ENCODE results near the gene USP46. TPM values are rescaled to one million over a fixed set of nuclear protein-coding genes. Genes with fewer than 3 reads are reported as not detected.

Gene USP46
- total RNA-seq, 1 experiment from 2014 or later, result 49.0 TPM

DNA sequence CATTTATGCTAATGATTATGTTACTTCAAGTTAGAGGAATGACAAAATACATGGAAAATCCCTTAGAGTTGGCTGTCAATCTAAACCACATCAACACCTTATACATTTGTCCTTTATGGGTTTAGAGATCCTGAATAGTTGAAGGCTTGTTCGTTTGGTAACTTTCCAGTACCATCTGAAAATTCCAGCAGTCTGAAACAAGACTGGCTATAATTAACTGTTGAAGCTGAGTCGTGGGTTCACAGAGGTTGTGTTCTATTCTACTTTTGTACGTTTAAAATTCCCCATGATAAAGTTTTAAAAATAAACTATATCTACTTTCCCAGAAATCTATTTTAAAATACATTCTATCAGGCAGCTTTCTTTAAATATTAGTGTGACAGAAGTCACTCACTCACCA is 73.0 kb downstream of the USP46 start:
- no peak for DNase-seq
- Histone ChIP-seq H3K27me3 (no peaks in the 10 kb centered on the region), H3K27ac (no peak overlapping the region), H3K36me3 (no peaks in the 10 kb centered on the region), H3K4me1 (peaks cover 24% of the 10 kb centered on the region), H3K9me3 (replicated peaks) (no peaks in the 10 kb centered on the region), H3K4me3 (no peak overlapping the region)

DNA sequence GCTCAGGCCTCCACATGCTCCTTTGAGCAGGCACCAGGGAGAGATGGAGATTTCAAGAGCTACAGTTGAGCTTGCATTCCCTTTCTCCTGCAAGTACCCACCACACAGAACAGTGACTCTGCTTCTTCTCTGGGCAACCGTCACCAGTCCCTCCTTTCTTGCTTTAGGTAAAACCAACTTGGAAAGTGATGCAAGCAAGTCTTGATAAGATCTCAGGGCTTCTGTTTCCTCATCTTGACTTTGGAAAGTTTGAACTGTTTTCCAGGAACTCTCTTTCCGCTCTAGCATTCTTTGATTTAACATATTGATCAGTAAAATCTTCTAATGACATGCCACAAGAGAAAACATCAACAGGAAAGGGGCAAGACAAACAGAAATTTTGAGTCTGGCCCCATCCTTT is 73.7 kb downstream of the USP46 start:
- Histone ChIP-seq H3K36me3 (no peaks in the 10 kb centered on the region), H3K4me3 (no peak overlapping the region), H3K4me1 (peaks cover 24% of the 10 kb centered on the region), H3K9me3 (replicated peaks) (no peaks in the 10 kb centered on the region), H3K27ac (no peak overlapping the region), H3K27me3 (no peaks in the 10 kb centered on the region)
- peak in 1 of 2 experiments; percentile 28 for DNase-seq

DNA sequence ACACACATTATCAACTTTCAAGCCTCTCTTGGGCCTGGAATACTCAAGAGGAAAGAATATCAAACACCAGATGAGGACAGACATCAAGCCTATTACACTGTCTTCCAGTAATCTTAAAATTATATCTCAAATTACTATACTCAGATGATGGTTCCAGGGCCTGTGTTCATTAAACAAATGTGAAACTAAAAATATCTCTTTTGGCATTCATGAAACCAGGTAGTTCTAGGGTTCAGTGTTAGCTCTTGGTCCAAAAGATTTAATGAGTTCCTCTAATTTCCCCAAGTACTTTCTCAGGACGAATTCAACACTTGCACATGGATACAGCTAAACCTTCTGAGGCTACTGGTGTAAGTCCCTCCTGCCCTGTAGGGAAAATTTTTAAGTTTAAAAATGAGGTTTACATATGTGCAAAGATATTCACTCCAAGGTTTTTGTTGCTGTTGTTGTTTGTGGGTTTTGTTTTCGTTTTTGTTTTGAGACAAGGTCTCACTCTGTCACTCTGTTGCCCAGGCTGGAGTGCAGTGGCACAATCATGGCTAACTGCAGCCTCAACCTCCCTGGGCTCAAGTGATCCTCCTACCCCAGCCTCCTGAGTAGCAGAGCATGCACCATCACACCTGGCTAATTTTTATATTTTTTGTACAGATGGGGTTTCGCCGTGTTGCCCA is 79.4 kb downstream of the USP46 start:
- Histone ChIP-seq H3K4me3 (no peak overlapping the region), H3K9me3 (replicated peaks) (no peaks in the 10 kb centered on the region)

DNA sequence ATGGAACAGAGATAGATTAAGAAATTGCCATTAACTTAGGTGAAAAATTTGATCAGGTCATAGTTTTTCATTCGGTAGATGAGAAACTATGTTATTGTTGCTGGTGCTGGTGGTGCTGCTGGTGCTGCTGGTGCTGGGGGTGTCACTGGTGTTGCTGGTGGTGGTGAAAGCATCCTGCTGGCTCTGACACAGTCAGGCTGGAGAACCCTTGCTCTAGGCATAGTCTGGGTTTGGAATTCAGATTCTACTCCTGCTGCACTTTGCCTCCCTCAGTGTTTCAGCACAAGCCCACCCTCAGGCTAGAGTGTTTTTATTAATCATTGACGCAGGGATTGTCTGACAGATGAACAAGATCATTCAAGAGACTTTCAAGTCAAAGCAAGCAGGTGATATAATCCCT is 80.2 kb downstream of the USP46 start:
- Histone ChIP-seq H3K4me1 (peaks cover 5% of the 10 kb centered on the region; the same call in 1 of the 2 replicates), H3K27ac (no peak overlapping the region), H3K4me3 (no peak overlapping the region), H3K36me3 (no peaks in the 10 kb centered on the region), H3K9me3 (replicated peaks) (no peaks in the 10 kb centered on the region), H3K27me3 (no peaks in the 10 kb centered on the region)
- no peak for DNase-seq

More for the DNA sequence above, 79.4 kb downstream of the USP46 start:
- DNase-seq, result no peak
- Histone ChIP-seq H3K4me1 (no peaks in the 10 kb centered on the region), H3K36me3 (no peaks in the 10 kb centered on the region), H3K27ac (no peak overlapping the region), H3K27me3 (no peaks in the 10 kb centered on the region)

DNA sequence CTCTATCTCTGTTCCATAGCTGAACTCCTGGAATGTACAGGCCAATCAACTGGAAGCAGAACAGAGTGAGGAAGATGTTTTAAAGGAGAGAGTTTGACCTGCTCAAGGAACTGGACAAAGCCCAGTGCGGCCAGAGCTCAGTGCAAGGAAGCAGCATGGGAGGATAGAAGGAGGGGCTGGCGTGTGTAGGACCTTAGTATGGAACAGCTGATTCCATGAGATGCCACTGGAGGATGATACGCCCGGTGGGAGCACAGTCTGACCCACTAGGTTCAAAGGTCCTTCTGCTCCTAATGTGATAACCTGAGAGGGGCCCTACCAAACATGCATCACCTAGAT is 81.5 kb downstream of the USP46 start:
- Histone ChIP-seq H3K4me1 (peaks cover 13% of the 10 kb centered on the region; the same call in 1 of the 2 replicates), H3K27me3 (no peaks in the 10 kb centered on the region), H3K4me3 (no peak overlapping the region), H3K9me3 (replicated peaks) (no peaks in the 10 kb centered on the region), H3K27ac (no peak overlapping the region), H3K36me3 (no peaks in the 10 kb centered on the region)
- DNase-seq, result no peak

DNA sequence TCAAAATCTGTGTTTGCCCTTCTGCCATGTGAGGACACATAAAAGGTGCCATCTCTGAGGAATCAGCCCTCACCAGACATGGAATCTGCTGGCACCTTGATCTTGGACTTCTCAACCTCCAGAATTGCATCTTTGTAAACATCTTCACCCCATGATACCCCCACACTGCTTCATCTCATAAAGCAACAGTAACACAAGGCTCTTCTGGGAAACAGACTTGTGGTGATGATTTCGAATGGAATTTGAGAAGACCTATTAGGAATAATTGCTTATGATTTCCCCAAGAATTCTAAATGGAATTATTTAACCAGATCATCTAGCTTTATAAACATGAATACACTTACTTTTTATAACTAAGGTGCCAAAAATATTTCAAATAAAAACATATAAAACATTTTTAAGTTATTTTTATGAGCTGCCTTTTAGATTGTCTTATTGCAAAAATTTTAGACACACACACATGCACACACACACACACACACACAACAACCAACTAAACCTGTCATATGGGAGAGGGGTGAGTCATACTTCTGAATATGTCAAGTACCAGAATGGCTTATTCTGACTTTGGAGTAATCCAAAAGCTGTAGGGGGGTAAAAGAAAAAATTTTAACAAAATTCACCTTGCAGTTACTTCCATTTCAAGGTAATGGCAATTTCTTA is 82.0 kb downstream of the USP46 start:
- DNase-seq, result no peak
- peaks cover 13% of the 10 kb centered on the region; the same call in 1 of the 2 replicates for H3K4me1 ChIP-seq

DNA sequence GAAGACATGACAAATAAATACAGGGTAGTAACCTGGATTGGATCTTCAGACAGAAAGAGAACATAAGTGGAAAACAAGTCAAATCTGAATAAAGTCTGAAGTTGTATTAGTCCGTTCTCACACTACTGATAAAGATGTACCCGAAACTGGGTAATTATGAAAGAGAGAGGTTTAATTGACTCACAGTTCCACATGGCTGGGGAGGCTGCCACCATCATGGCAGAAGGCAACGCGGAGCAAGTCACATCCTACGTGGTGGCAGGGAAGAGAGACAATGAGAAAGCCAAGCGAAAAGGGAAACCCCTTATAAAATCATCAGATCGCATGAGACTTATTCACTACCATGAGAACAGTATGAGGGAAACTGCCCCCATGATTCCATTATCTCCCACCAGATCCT is 82.8 kb downstream of the USP46 start:
- H3K4me3 ChIP-seq, result no peak overlapping the region
- H3K27me3 ChIP-seq, result no peaks in the 10 kb centered on the region
- no peak overlapping the region for H3K27ac ChIP-seq
- no peak for DNase-seq
- peaks cover 13% of the 10 kb centered on the region; the same call in 1 of the 2 replicates for H3K4me1 ChIP-seq
- no peaks in the 10 kb centered on the region for H3K36me3 ChIP-seq
- H3K9me3 ChIP-seq (replicated peaks), result no peaks in the 10 kb centered on the region

More for the DNA sequence above, 82.0 kb downstream of the USP46 start:
- Histone ChIP-seq H3K27me3 (no peaks in the 10 kb centered on the region), H3K36me3 (no peaks in the 10 kb centered on the region), H3K9me3 (replicated peaks) (no peaks in the 10 kb centered on the region), H3K27ac (no peak overlapping the region), H3K4me3 (no peak overlapping the region)

DNA sequence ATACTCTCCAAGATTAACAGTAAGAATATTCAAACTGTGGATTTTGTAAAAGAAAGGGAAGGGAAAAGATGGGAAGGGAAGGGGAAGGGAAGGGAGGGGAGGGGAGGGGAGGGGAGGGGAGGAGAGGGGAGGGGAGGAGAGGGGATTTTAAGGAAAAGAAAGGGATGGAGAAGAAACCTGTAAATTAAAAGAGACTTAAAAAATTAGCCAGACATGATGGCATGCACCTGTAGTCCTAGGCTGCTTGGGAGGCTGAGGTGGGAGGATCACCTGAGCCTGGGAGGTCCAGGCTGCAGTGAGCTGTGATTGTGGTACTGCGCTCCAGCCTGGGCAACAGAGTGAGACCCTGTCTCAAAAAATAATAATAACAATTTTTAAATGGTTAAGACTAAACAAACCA is 83.7 kb downstream of the USP46 start:
- DNase-seq, result no peak
- Histone ChIP-seq H3K4me3 (no peak overlapping the region), H3K4me1 (peaks cover 13% of the 10 kb centered on the region; the same call in 1 of the 2 replicates), H3K27ac (no peak overlapping the region), H3K36me3 (no peaks in the 10 kb centered on the region), H3K9me3 (replicated peaks) (no peaks in the 10 kb centered on the region), H3K27me3 (no peaks in the 10 kb centered on the region)

DNA sequence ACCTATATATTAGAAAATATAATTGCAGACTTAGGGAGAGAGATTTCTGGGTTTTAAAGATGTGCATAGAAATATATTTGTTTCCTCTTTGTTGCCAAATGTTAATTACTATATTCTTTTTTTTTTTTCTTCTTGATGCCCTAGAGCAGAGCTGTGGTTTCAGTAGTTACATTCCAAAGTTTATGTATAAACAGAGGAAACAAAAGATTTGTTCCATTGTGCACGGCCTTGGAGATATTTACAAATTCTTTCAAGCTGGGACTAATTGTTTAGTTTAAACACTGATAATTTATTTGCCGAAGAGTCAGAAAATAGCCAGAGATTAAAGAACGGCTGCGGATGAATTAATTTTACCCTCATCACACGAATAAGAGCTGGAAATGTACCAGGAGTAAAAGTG is 85.1 kb downstream of the USP46 start:
- no peak overlapping the region for H3K27ac ChIP-seq
- no peak for DNase-seq
- no peaks in the 10 kb centered on the region for H3K36me3 ChIP-seq

DNA sequence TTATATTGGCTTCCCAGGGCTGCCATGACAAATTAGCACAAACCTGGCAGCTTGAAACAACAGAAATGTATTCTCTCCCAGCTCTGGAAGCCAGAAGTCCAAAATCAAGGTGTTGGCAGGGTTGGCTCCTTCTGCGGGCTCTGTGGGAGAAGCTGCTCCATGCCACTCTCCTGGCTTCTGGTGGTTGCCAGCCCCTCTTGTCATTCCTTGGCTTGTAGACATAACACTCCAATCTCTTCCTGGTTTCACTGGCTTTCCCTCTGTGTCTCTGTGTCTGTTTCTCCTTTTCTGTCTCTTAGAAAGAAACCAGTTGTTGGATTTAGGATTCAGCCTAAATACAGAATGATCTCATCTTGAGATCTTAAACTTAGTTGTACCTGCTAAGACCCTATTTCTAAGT is 85.5 kb downstream of the USP46 start:
- no peaks in the 10 kb centered on the region for H3K36me3 ChIP-seq
- no peak overlapping the region for H3K4me3 ChIP-seq
- peaks cover 23% of the 10 kb centered on the region for H3K4me1 ChIP-seq
- H3K9me3 ChIP-seq (replicated peaks), result no peaks in the 10 kb centered on the region
- no peak overlapping the region for H3K27ac ChIP-seq
- H3K27me3 ChIP-seq, result no peaks in the 10 kb centered on the region
- DNase-seq, result no peak

More for the DNA sequence above, 85.1 kb downstream of the USP46 start:
- H3K27me3 ChIP-seq, result no peaks in the 10 kb centered on the region
- no peak overlapping the region for H3K4me3 ChIP-seq
- no peaks in the 10 kb centered on the region for H3K9me3 ChIP-seq (replicated peaks)
- H3K4me1 ChIP-seq, result peaks cover 18% of the 10 kb centered on the region

DNA sequence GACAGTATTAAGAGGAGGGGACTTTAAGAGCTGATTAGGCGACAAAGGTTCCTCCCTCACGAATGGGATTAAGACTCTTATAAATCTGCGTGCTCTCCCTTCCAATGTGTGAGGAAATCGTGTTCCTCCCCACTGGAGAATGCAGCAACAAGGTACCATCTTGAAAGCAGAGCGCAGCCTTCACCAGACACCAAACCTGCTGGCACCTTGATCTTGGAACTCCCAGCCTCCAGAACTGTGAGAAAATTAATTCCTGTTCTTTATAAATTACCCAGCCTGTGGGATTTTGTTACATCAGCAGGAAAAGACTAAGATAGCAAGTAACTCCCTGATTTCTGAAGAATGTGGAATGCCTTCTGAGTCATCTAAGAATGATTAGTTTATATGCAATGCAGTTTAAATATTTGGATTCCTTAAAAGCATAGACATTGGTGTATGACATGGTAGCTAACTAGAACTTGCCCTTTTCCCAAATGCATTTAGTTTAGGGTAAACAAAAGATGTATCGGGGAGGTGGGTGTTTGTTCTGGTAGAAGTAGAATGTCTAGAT is 86.1 kb downstream of the USP46 start:
- no peaks in the 10 kb centered on the region for H3K27me3 ChIP-seq
- DNase-seq, result no peak
- no peaks in the 10 kb centered on the region for H3K9me3 ChIP-seq (replicated peaks)
- H3K4me1 ChIP-seq, result peaks cover 28% of the 10 kb centered on the region
- no peak overlapping the region for H3K27ac ChIP-seq
- no peak overlapping the region for H3K4me3 ChIP-seq
- no peaks in the 10 kb centered on the region for H3K36me3 ChIP-seq

DNA sequence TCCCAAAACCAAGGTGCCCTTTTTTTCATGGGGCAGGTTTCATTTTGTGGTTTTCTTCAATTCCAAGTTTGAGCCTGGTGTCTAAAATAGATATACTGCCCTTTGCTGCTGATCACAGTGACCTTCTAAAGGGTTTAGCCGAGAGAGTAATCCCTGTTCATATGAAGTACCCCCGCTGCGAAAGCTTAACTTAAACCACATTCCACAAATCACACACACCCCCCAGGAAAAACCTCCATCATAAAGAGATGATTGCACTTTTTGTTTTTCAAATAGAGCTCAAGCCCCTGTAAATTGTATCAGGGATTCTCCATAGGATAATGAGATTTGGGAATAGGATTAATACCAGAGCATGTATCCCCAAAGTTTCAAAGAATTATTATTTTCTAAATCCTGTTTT is 90.8 kb downstream of the USP46 start:
- H3K27me3 ChIP-seq, result no peaks in the 10 kb centered on the region
- H3K9me3 ChIP-seq (replicated peaks), result no peaks in the 10 kb centered on the region
- H3K4me3 ChIP-seq, result peak overlapping the region; percentile 26
- no peak overlapping the region; the same call in 1 of the 2 replicates for H3K27ac ChIP-seq
- no peaks in the 10 kb centered on the region for H3K36me3 ChIP-seq
- DNase-seq, result peak; percentile 26 to 61
- H3K4me1 ChIP-seq, result peaks cover 33% of the 10 kb centered on the region

DNA sequence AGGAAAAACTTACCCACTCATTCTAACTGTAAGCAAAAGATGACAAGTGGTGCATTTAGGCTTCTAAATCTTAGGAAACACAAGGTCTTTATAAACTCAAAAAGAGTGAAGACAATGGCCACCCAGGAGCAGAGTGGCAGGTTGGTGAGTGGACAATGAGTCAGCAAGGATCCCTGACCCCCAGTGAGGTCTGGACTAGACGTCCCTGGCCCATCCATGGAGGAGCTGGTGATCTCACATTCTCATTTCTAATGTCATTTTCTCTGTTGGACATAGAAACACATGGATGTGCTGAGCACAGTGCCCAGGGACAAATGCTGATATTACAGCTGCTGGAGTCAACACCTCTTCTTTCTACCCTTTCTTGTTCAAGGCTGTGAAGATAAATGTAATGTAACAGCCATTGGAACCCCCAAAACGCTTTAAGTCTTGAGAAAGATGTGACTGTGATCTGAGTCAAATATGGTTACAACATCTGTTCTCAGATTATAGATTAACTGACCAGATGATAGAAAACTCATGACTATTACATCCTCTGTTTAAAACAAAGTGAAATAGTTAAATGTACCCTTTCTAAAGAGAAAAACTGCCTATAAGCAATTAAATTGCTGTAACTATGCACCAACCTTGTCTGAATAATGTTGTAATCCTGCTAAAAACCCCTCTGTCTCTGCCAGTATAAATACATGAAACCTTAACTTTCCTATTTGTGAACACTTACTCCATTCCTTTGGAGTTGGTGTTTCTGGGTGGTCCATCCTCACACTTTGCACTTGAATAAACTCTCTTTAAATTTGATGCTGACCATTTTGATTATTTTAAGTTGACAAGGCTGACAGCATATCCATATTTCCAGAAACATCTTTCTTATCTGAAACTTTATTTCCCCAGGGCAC is 92.7 kb downstream of the USP46 start:
- H3K4me3 ChIP-seq, result no peak overlapping the region
- DNase-seq, result no peak

DNA sequence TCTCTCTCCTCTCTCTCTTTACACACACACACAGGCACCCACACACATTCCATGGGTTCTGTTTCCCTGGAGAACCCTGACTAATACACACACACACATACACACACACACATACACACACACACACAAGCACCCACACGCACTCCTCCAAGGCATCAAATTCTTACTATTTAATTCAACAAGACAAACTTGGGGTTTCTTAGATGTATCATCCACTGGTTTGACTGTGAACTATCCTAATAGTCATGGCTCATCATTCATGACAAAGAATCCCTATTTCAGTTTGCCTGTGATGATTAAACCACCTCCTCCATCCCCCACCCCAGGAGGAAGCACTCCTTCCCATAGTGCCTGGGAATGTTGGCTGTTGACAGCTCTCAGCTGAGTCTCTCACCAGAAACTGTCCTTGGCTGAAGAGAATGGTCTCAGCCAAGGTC is 98.2 kb downstream of the USP46 start:
- no peak overlapping the region for H3K27ac ChIP-seq
- peaks cover under 1% of the 10 kb centered on the region for H3K4me1 ChIP-seq
- H3K27me3 ChIP-seq, result no peaks in the 10 kb centered on the region
- peaks cover 5% of the 10 kb centered on the region for H3K9me3 ChIP-seq (replicated peaks)
- H3K36me3 ChIP-seq, result no peaks in the 10 kb centered on the region
- DNase-seq, result no peak
- H3K4me3 ChIP-seq, result no peak overlapping the region

More for the DNA sequence above, 92.7 kb downstream of the USP46 start:
- H3K9me3 ChIP-seq (replicated peaks), result no peaks in the 10 kb centered on the region
- no peaks in the 10 kb centered on the region for H3K36me3 ChIP-seq
- peaks cover 31% of the 10 kb centered on the region for H3K4me1 ChIP-seq
- no peak overlapping the region for H3K27ac ChIP-seq
- no peaks in the 10 kb centered on the region for H3K27me3 ChIP-seq

DNA sequence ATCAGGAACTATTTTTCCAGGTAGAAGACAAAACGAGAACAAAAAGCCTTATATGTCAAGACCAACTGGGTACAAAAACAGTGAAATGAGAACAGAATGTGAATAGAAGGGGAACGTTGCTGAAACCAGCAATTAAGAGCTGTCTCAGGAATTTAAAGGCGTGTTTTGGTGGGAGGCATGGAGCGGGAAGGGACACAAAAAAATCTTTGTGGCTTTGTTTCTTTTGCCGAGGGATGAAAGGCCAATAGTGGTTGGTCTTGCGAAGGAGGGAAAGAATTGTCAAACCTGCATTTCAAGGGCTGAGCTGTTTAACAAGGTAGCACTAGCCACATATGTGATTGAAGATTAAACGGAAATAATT is 103.8 kb downstream of the USP46 start:
- H3K4me3 ChIP-seq, result no peak overlapping the region
- peaks cover 1% of the 10 kb centered on the region for H3K4me1 ChIP-seq
- H3K27ac ChIP-seq, result no peak overlapping the region
- H3K9me3 ChIP-seq (replicated peaks), result peaks cover 6% of the 10 kb centered on the region
- DNase-seq, result no peak
- no peaks in the 10 kb centered on the region for H3K36me3 ChIP-seq
- no peaks in the 10 kb centered on the region for H3K27me3 ChIP-seq

Data from SJCRH30 (cell line).